CD4-positive, alpha-beta T cell treated with Interleukin-12 subunit alpha and Interleukin-12 subunit beta, for 1 hour (primary cell): ENCODE measurements around the gene GDF2.

Experiments used
- DNase-seq: peaks from one replicate; pipeline ENCODE4 v3.0.0-alpha.2; 2020

GDF2 gene

GRCh38 chr10:47314416-47314970 lies 7.8 kb upstream of the GDF2 start:
- DNase-seq: no peak

DNA sequence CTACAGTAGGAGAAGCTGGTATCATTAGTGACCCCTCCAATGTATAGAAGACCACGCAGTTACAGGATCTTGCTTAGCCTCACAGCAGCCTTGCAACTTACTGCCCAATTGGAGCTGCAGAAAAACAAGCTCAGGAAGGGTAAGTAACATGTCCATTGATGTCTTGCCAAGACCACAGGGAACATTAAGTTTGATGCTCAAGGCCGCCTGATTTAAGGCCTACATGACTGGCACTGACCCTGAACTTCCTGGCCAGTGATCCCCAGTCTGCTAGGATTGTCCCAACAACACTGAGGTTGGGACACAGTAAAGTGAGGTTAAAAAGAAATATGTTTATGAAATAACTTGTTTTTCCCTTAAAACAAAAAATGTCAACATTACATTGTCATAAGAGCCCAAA lies 6.8 kb upstream of the GDF2 start:
- no peak for DNase-seq

DNA sequence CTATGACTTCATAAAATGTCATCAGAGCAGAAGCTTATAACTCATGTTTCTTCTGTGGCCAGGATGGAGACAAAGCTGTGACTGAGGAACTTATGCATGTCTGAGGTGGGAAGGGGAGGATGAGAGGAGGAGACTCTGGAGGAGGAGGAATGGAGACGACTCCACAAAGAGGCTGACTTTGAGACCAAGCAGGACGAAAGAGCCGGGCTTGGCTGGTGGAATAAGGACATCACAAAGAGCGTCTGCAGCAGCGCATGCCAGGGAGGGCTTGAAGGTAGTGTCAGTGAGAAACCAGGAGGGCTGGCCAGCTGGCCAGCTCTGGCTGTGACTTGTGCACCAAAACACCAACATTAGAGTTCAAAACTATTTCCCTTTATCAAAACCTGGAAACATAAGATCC lies 6.1 kb upstream of the GDF2 start:
- no peak for DNase-seq

DNA sequence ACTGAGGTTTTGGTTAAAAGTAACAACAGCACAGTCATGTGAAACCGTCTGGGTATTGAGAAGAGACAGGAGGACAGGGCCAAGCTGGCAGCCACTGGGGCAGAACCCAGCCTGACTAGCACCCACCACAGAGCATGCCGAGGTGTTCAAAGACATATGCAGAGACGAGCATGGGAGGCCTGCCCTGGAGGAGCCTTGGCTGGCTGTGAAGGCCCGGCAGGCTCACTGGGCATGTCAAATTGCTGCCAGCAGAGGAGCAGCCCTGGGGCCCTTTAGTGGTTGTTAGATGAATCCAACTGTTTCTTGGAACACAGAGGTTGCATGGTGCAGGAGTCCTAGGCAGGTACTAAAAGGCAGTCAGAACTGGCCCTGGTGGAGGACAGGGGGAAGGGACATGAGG lies 5.0 kb upstream of the GDF2 start:
- DNase-seq: no peak

DNA sequence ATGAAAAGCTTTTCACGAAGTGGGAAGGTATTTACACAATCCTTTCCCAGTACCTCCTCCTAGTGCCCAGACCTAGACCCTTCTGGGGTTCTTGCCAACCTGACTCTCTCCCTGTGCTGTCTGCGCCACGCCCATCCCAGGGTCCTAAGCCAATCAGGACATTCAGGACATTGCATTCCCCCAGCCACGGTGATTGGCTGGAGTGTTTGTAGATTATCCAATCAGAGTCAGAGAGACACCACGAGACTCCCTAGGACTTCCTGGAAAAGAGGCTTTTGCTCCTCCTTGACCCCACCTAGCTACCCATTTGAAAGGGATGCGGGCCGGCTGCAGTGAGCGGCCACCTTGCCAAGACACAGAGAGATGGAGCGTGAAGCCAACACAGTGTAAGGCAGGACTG lies 3.5 kb upstream of the GDF2 start:
- DNase-seq: no peak

DNA sequence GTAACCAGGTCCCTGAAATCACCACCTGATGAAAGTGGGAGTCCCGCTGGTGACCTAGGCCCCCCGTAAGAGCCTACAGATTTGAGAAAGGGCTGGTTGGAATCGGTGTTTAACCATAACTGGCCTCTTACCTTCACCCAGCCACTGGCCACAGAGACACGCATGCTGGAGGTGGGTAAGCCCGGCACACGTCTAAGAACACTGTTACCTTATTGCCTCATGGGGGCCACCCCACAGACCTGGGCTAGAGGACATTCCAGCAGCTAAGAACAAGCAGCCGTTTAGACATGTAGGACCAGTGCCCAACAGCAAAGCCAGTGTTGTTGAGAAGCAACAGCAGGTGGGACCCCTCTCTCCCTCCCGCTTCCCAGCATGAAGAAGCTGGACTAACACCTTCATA lies 2.5 kb upstream of the GDF2 start:
- no peak for DNase-seq

- no peak for DNase-seq
Observed at GRCh38 chr10:47320812-47321211, 1.4 kb upstream of the GDF2 start.

- no peak for DNase-seq
Observed at GRCh38 chr10:47321521-47322195, 596 bp upstream of the GDF2 start.

DNA sequence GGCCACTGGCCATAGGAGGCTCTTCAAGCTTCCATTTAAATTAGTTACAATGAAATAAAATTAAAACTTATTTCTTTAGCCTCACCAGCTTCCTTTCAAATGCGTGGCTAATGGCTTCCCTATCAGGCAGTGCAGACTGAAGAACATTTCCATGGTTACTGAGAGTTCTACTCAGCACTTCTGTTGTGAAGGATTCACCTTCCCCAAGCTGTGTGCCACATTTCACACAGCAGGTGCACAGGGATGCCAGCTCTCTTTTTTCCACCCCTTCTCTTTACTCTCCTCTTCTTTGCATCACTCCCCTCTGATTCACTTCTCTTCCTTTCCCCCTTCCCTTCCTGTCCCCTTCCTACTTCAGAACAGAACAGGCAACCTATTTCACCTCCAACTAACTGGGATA lies 833 bp downstream of the GDF2 start:
- no peak for DNase-seq

DNA sequence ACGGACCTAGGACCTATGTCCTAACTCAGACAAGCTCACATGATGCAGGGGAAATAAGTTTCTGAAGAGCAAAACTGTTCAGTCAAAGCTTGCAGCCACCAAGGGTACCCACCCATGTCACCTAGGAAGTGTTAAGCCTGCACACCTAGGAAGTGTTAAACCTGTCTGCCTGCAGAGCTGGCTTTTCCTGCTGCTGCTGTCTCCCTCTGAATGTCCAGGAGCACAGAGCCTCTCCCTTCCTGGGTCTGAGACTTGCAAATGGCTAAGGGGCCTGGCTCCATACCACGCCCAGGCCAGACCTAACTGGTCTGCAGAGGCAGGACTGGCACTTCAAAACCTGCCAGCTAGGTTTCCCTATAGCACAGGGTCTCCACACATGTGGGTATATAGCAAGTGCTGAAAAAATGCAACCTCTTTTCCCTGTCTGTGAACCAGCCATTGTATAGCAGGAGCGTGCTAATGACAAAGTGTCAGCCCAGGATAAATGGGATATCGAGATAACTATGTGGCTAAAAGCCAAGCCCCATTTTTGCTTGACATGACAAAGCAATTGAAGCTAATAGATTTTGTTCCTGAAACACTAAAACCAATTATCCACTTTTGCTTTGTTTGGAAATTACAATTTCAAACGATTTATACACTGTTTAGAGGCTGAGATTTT lies 1.5 kb downstream of the GDF2 start:
- no peak for DNase-seq

- no peak for DNase-seq
Observed at GRCh38 chr10:47325303-47326291, 3.3 kb downstream of the GDF2 start.

- DNase-seq: no peak
Observed at GRCh38 chr10:47326306-47326926, 4.2 kb downstream of the GDF2 start.

GRCh38 chr10:47326927-47327330 lies 4.7 kb downstream of the GDF2 start:
- DNase-seq: no peak

DNA sequence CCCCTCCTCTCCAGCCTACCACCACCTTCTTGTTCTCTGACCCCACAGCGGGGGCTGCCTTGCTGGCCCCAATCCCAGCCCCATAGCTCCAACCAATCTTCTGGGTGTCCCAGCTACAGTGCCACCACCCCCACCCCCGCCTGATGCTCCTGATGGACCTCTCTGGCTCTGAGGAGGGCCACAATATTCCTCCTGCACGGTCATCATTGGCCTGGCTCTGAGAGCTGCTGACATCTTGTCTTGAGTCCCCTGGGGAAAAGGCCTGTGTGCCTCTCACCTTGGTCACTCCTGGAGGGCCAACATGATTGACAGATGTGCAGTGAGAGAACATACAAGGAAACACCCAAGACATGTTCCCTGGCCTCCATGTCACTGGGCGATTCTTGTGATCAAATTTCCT lies 7.6 kb downstream of the GDF2 start:
- DNase-seq: no peak

DNA sequence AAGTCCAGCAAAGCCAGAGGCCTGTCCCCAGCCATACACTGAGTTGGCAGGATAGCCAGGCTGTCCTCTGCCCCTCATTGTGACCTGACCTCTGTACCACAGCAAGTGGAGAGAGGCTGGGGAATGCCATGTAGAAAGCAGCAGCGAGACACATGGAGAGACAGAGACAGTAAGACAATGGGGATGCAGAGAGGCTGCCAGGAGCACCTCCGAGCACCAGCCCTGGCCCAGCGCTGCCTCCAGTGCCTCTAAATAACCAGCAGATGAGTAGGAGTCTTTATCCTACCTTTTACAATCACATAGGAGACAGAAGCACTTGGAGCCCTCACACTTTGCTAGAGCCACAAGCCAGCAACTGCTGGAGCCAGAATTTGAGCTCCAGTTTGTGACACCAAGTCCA lies 8.1 kb downstream of the GDF2 start:
- DNase-seq: no peak

DNA sequence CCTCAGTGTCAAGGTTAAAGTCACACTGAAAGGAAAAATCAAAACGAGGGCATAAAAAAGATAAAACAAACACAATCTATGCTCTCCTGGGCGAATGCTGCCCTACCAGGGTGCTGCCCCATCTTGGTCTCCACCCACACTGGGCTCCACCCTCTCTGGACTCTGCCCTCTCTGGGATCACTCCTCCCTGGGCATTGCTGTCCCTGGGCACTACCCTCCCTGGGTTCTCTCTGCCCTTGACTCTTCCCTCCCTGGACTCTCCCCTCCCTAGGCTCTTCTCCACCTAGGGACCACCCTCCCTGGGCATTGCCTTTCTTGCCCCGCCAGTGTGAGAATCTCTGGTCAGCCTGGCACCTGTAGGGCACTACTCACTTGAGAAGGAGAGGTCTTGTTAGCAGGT lies 8.6 kb downstream of the GDF2 start:
- DNase-seq: no peak

GRCh38 chr10:47331491-47331890 lies 9.2 kb downstream of the GDF2 start:
- no peak for DNase-seq

DNA sequence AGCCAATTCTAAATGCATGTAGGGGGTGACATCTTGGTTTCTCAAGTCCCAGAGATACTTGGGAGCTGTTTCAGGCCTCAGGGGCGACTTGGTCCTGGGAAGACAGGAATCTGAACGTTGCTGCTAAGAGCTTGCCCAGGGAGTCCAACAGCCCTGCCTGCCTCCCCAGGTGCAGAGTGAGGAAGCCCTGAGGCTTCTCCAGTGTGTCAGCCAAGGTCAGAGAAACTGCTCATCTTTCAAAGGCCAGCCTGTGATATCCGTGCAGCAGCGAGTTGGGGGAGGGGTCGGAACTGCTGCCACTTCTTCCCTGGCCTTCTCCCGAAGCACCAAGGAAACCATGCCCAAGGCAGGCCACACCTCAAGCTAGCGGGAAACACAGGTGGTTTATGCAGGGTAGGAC lies 9.7 kb downstream of the GDF2 start:
- DNase-seq: no peak

GRCh38 chr10:47332371-47332770 lies 10.1 kb downstream of the GDF2 start:
- DNase-seq: no peak

DNA sequence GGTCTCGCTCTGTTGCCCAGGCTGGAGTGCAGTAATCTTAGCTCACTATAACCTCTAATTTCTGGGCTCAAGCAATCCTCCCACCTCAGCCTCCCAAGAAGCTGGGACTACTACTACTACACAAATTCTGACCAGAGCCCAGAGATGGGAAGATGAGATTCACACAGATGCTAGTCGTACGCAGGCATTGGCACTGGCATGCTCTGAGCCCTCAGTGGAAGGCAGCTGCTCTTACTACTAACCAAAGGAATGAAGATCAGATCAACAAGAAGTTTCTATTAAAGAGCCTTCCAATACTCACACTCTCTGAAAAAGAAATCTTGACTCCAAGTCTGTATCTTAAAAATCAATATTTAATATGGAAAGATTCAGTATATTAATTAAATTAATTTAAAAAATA lies 10.7 kb downstream of the GDF2 start:
- DNase-seq: no peak

DNA sequence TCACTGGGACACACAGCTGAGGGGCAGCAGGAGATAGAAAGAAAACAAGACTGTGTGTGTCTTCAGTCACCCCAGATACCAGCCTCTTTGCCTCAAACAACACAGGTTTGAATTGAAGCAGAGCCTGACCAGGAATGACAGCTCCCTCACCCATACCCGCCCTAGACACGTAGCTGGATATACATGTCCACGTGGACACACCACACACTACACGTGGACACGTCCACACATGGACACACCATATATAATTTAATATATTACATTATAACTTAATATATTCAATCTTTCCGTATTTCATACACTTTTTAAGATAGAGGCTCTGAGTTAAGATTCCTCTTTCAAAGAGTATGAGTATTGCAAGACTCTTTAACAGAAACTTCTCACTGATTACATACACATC lies 11.3 kb downstream of the GDF2 start:
- DNase-seq: no peak

GRCh38 chr10:47334466-47335295 lies 12.4 kb downstream of the GDF2 start:
- DNase-seq: no peak
